GM18507 (cell line): Measurements from ENCODE around the gene PLD1.
A peak's percentile ranks its signal among the peaks of the same experiment; 100 is the strongest.
"Not testable (repeated sequence)": the region's sequence is repeated elsewhere in the genome, so short reads cannot be mapped to it uniquely, and the experiment has no call there.

Source experiments
- DNase-seq: peaks from one replicate; pipeline ENCODE4 v3.0.0; 2011; ENCODE audit warnings: low read depth; ENCODE audit not compliant: insufficient read length; ENCODE audit errors: extremely low spot score
- FAIRE-seq: peaks from 2 replicates; lab custom pipeline; 2011; peaks lifted over from hg19 to GRCh38; lab: Jason Lieb, UNC

Gene PLD1, protein sequence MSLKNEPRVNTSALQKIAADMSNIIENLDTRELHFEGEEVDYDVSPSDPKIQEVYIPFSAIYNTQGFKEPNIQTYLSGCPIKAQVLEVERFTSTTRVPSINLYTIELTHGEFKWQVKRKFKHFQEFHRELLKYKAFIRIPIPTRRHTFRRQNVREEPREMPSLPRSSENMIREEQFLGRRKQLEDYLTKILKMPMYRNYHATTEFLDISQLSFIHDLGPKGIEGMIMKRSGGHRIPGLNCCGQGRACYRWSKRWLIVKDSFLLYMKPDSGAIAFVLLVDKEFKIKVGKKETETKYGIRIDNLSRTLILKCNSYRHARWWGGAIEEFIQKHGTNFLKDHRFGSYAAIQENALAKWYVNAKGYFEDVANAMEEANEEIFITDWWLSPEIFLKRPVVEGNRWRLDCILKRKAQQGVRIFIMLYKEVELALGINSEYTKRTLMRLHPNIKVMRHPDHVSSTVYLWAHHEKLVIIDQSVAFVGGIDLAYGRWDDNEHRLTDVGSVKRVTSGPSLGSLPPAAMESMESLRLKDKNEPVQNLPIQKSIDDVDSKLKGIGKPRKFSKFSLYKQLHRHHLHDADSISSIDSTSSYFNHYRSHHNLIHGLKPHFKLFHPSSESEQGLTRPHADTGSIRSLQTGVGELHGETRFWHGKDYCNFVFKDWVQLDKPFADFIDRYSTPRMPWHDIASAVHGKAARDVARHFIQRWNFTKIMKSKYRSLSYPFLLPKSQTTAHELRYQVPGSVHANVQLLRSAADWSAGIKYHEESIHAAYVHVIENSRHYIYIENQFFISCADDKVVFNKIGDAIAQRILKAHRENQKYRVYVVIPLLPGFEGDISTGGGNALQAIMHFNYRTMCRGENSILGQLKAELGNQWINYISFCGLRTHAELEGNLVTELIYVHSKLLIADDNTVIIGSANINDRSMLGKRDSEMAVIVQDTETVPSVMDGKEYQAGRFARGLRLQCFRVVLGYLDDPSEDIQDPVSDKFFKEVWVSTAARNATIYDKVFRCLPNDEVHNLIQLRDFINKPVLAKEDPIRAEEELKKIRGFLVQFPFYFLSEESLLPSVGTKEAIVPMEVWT

GRCh38 chr3:171809861-171810628 is at the start of gene PLD1:
PLD1 (minus strand) TSS chr3:171810483; CDS start chr3:171738051, 72,432 bp downstream.
- DNase-seq (peak; percentile 33), FAIRE-seq (no peak)

DNA sequence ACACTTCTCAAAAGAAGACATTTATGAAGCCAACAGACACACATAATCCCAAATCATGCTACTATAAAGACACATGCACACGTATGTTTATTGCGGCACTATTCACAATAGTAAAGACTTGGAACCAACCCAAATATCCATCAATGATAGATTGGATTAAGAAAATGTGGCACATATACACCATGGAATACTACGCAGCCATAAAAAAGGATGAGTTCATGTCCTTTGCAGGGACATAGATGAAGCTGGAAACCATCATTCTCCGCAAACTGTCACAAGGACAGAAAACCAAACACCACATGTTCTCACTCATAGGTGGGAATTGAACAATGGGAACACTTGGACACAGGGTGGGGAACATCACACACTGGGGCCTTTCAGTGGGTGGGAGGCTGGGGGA is 48.5 kb upstream of the PLD1 start:
- FAIRE-seq, DNase-seq: not testable (repeated sequence)

DNA sequence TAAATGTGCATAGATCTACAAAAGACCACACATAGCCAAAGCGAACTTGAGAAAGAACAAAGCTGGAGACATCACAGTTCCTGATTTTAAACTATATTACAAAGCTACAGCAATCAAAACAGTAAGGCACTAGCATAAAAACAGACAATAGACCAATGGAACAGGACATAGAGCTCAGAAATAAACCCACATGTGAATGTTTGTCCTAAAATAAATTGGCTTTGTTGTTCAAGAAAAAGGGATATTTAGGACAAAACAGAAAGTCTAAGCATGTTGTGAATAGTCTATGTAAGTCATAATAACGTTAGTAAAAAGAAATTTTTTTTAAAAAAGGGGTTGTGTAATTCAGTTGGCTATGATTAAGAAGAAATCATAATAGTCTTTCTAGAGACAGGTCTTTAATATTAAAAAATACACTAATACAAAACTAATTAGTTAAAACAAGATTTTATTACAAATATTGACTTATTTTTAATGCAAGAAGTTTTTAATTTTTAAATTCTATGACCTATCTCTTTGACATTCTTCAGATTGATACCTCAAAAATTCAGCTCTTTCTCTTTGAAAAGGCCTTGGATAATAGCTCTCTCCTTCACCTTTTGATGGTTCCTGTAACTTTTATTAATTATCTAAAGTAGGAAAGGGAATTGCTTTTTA is 44.5 kb upstream of the PLD1 start:
- no peak for FAIRE-seq
- DNase-seq = no peak

DNA sequence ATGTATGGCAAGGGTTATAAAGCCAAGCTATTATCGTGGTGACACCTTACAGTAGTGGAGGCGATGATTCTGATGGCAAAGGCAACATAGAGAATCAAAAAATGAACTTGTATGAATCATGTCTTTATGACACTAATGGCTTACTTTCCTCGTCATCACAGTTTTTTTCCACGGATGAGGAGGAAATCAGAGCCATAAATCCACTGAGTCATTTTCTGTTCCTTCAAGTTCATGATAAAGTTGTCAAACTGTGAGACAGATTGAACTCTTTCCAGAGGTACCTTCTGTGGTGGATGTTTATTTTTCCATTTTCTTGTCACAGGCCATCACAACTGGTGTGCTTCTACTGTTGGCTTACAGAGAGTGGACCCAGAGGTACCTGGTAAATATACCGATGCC is 41.4 kb upstream of the PLD1 start:
- DNase-seq = no peak
- FAIRE-seq = no peak

GRCh38 chr3:171850960-171851659 is 40.8 kb upstream of the PLD1 start:
- FAIRE-seq = no peak
- DNase-seq = no peak

DNA sequence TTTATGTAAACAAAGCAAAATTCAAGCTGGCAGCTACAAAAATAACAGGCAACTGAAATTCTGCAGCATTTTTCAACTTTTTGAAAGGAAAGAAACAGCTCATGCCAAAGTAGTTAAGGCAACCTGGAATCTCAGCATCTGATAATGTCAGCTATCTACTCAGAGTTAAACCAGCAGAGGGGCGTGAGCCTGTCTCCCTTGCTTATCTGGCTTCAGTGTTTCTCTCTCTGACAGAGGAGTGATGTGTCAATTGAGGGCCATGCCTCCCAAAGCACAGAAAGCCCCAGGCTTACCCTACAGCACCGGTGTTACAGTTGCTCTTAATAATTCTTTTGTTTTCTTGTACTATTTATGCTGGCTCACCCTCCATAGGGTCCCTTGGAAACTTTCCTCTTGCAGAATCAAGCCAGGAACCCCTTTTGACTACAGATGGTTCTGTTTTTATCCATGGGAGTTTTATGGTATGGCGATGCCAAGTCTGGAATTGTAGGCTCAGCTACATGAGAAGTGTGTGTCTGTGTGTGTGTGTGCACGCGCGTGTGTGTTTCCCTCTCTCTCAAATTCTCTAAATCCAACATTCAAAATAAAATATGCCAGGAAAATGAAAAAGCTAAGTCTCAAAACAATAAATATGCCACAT is 40.2 kb upstream of the PLD1 start:
- no peak for FAIRE-seq

GRCh38 chr3:171849617-171850319 is 39.5 kb upstream of the PLD1 start:
- DNase-seq = no peak
- no peak for FAIRE-seq

More for the DNA sequence above, 40.2 kb upstream of the PLD1 start:
- no peak for DNase-seq

DNA sequence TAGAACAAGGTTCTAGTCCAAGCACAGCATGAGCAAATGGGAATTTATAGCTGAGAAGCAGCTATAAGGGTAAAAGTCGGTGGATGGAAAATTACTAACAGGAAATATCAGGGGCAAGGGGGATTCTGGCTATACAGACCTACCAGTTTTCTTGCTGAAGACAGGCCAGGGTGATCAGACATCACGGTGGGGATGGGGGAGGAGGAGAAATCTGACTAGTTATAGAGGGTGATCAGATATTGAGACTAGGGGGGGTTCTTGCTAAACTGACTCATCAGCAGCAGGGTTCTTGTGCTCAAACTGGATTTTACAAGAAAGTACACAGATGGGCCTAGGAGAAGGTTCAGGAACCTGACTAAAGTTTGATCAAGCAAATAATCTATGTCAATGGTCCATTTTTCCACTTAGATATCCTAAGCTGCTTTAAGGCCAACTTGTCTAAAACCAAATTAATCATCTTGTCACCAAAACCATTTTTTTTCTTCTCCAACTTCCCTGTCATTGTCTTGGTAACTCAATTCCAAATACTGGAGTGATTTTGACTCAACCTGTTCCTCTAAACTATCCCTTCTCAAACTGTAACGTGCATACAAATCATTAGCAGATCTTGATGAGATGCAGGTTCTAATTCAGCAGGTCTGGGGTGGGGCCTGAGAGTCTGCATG is 37.4 kb upstream of the PLD1 start:
- FAIRE-seq (no peak), DNase-seq (no peak)

DNA sequence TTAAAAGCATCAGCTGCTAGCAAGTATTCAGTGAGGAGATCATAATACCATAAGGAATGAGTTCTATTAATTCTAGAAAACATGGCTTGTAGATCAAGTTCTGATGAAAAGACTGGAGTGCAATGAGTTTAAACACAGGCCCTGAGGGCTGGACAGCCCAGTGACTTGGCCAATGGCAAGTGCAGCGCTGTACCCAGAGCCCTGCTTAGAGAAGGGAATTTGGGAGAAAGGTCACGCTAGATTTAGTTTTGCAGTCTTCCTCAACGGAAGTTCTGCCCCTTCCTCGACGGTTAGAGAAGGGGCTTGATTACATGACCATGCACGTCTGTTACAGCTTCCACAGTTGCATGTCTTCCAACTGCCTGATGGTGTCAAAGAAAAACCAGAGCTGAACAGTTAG is 36.9 kb upstream of the PLD1 start:
- DNase-seq (no peak), FAIRE-seq (no peak)

DNA sequence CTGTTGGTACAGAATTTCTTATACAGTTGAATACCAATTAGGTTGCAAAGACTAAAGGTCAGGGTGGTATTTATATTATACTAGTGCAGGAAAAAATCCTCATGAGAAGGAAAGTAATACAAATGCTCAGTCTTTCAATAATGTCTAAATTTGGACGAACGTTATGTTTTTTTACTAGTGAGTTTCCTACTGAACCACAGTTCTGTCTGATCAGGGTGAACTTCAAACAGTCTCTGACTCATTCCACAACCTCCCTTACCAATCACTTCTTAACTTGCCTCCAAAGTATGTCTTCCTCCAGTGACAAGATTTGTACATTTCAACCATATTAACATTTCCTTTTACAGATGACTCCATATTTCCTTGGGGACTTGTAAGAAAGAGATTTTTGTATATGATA is 36.3 kb upstream of the PLD1 start:
- FAIRE-seq (peak; percentile 90), DNase-seq (peak; percentile 54)

DNA sequence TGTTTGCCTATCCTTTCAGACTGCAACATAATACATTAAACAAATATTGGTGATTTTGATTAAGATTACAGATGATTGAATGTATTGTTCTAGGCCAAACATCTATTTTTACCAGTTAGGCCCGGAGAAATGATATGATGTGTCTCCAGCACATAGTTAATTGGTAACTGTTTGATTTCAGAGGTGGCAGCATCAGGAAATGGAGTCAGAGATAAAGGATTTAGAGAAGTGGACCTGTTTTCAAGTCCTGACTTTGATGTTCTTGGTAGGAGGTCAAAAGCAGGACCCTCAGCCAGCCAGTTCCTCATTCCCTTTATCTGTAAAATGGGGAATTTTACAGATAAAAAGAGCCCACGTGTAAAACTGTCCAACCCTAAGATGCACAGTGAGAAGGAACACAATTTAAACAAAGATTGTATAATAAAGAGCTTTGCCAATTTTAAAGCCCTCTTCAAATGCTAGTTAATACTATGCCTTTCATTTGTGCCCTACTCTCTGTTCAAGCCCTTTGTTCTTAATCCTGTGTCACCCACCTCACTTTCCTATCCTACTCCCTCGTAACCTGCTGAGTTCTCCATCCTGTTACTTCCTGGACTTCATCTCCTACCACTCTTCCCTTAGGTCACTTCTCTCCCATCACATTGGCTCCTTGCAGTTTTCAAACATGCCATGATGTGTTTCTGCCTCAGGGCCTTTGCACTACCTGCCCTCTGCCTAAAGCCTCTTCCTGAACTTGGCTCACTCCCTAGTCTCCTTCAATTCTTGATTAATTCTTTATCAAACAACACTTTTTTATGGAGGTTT is 35.4 kb upstream of the PLD1 start:
- DNase-seq (no peak), FAIRE-seq (peak; percentile 36)

DNA sequence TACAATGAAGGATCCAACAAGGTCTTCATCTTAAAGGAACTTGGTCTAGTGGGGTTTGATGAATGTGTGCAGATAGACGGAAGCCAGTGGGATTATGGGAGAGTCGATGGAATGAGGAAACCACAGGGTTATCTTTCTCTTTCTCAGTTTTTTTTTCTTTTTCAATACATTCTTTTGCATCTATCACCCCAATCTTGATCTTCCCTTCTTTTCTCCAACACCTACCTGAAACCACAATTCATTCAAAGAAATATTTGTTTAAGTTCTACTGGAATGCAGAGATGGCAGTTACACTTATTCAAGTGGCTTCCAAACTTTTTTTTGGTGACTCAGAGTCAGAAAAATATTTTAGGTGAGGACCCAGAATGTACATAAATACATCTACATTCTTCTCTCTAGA is 34.6 kb upstream of the PLD1 start:
- FAIRE-seq = no peak
- no peak for DNase-seq

- FAIRE-seq (no peak), DNase-seq (no peak)
Measured at GRCh38 chr3:171842864-171843518, 32.7 kb upstream of the PLD1 start, which contains the start of gene TMEM212. TMEM212 (plus strand) TSS chr3:171843349; CDS start chr3:171843384, 35 bp downstream.

DNA sequence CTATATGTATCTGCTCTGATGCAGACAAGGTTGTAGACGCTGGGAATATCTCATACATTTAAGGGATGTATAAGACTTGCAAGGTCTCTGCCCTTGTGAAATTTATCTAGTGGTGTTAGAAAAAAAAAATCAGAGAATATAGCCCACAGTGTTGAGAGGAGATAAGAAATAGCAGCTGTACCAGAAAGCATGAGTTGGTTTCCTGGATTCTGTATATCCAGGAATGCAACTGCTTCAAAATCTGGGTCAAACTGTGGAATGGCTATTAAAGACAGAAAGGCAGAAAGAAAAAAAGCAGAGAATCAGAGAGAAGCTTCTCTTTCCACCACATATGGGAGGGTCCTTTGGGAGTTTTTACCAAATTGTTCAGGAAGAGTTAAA is 31.3 kb upstream of the PLD1 start:
- DNase-seq = no peak
- no peak for FAIRE-seq

- FAIRE-seq (no peak), DNase-seq (no peak)
Measured at GRCh38 chr3:171840811-171841619, 30.7 kb upstream of the PLD1 start.
